ENCODE results near the gene CADPS2.

The CADPS2 gene

DNA sequence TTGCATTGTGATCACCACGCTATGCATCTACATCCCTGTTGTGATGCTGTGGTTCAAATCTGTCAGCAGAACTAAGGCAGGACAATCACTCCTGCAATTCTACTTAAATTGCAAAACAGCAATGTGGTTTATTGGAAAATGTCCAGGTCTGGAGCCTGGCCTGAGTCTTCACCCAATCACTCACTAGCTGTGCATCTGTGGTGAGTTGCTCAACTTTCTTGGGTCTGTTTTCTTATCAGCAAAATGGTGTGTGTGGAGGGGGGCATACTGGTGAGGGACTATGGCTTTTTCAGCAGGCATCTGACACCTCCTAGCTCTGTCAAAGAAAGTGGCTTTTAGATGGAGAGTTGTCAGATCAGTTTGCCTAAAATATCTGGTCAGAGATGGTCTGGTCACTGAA lies 473.4 kb downstream of the CADPS2 start:
- TF ChIP-seq CTCF (conservative IDR thresholded peaks at IDR 0.05), result no peak
- H3K27ac ChIP-seq, result no peak overlapping the region

DNA sequence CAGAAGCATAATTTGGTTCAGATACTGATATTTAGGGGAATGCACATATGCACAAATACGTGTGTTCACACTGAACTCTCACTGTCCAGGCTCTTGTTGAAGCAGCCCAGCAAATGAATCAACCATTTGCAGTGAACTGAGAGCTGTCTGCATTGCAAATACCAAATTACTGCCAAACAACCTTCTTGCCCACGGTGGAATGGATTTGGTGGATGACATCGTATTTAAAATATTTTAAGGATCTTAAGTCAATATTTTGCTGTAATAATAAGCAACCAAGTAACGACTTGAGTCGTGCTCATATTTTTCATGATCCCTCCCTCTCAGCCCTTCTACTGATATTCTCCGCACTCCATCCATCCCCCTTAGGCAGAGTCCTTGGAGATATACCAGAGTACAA lies 473.8 kb downstream of the CADPS2 start:
- no peak overlapping the region for H3K27ac ChIP-seq
- no peak for TF ChIP-seq CTCF (conservative IDR thresholded peaks at IDR 0.05)

- no peak for TF ChIP-seq CTCF (conservative IDR thresholded peaks at IDR 0.05)
- H3K27ac ChIP-seq, result no peak overlapping the region
Measured at GRCh38 chr7:122407195-122407594, 479.1 kb downstream of the CADPS2 start.

GRCh38 chr7:122403113-122403512 lies 483.1 kb downstream of the CADPS2 start:
- no peak overlapping the region for H3K27ac ChIP-seq
- TF ChIP-seq CTCF (conservative IDR thresholded peaks at IDR 0.05), result no peak

DNA sequence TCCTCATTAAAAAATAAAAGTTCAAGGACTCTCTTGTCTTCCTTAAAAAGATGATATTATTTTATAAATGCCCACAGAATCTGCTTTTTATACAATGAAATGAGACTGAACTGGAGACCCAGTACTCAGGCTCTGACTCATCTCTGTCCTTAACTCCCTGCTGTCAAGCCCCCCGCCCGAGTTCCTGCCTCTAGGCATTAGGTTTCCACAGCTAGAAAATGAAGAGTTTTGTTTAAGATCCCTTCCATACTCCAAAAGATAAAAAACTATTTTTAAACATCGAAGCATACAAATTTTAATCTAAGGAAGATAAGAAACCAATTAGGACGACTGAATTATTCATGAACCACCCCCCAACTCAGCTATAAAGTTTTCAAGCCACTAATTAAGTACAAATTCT lies 484.0 kb downstream of the CADPS2 start:
- H3K27ac ChIP-seq, result no peak overlapping the region
- no peak for TF ChIP-seq CTCF (conservative IDR thresholded peaks at IDR 0.05)

DNA sequence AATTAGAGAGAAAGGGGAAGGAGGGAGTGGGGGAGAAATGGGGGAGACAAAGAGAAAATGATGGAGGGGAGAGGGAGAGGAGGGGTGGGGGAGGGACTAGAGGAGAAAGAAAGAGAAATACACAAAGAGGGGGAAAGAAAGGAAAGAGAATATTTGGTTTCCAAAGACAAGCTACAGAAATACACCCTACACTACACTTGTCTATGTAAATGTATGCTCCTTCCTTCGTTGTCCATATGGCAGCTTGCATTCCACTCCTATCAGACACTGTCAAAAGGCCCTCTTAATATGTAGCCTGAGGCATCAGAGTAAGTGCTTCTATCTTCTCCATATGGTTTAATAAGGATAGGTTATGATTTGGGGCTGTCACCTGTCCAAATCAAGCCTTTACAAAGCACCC lies 488.9 kb downstream of the CADPS2 start:
- TF ChIP-seq CTCF (conservative IDR thresholded peaks at IDR 0.05), result no peak
- H3K27ac ChIP-seq, result no peak overlapping the region

DNA sequence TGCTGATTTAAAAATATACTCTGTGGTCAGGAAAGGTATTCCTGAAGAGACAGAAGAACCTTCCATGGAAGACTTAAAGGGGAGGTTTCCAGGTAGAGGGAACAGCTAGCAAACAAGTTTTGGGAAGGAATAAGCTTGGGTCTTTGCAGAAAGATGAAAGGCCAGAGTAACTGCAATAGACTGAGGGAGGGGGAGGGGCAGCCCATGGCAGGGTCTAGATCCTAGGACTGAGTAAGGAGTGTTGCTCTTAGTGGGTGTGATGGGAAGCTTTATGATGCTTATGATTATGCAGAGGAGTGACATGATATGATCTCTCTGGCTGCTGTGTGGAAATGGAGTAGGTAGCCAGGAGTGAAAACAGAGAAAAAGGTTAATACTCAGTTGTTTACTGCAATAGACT lies 491.7 kb downstream of the CADPS2 start:
- no peak overlapping the region for H3K27ac ChIP-seq
- no peak for TF ChIP-seq CTCF (conservative IDR thresholded peaks at IDR 0.05)

- H3K27ac ChIP-seq, result no peak overlapping the region
- no peak for TF ChIP-seq CTCF (conservative IDR thresholded peaks at IDR 0.05)
Measured at GRCh38 chr7:122384528-122384927, 501.7 kb downstream of the CADPS2 start.
